Lung microvascular endothelial cell (primary cell): Measurements from ENCODE around the gene PCYOX1L. TPM values are rescaled to one million over a fixed set of nuclear protein-coding genes. Genes with fewer than 3 reads are reported as not detected.

Experiments
- DNase-seq, 2 donors: peaks; one replicate each; pipeline versions ENCODE4 v3.0.0 to v3.0.0-alpha.2; 2010; ENCODE audit warnings: low read depth in 2 of 2
- total RNA-seq: library from RNA; depleted of rRNA; stranded (reverse); fragments of >200 nt; gene quantifications from 2 replicates; pipeline ENCODE4 v1.2.1, GENCODE V29; 2014

The PCYOX1L gene
- total RNA-seq, 1 donor from 2014 or later, result 13.3 TPM

GRCh38 chr5:149405550-149406202 lies 47.8 kb downstream of the PCYOX1L start:
- DNase-seq, result no peak

GRCh38 chr5:149406203-149406978 lies 48.5 kb downstream of the PCYOX1L start:
- DNase-seq, result no peak

GRCh38 chr5:149406979-149407306 lies 49.1 kb downstream of the PCYOX1L start:
- DNase-seq, result no peak

- DNase-seq, result no peak
Observed at GRCh38 chr5:149407323-149408251, 49.7 kb downstream of the PCYOX1L start.

- no peak for DNase-seq
Observed at GRCh38 chr5:149408252-149409099, 50.6 kb downstream of the PCYOX1L start.

- DNase-seq, result no peak
Observed at GRCh38 chr5:149409268-149409948, 51.6 kb downstream of the PCYOX1L start.

- no peak for DNase-seq
Observed at GRCh38 chr5:149410071-149410470, 52.2 kb downstream of the PCYOX1L start.

- DNase-seq, result no peak
Observed at GRCh38 chr5:149410721-149411432, 53.0 kb downstream of the PCYOX1L start.

- DNase-seq, result no peak
Observed at GRCh38 chr5:149411738-149412519, 54.1 kb downstream of the PCYOX1L start.

GRCh38 chr5:149412783-149413476 lies 55.1 kb downstream of the PCYOX1L start:
- DNase-seq, result no peak

GRCh38 chr5:149413477-149414210 lies 55.8 kb downstream of the PCYOX1L start:
- no peak for DNase-seq

GRCh38 chr5:149414405-149415065 lies 56.7 kb downstream of the PCYOX1L start:
- peak in 1 of 2 donors; percentile 23 for DNase-seq

GRCh38 chr5:149415066-149415967 lies 57.5 kb downstream of the PCYOX1L start:
- DNase-seq, result no peak

- DNase-seq, result no peak
Observed at GRCh38 chr5:149416987-149417710, 59.3 kb downstream of the PCYOX1L start.

GRCh38 chr5:149417711-149418368 lies 60.0 kb downstream of the PCYOX1L start:
- no peak for DNase-seq
